Gastroesophageal sphincter (tissue), 4 donors: Measurements from ENCODE around the gene THBS2. TPM values are rescaled to one million over a fixed set of nuclear protein-coding genes. Genes with fewer than 3 reads are reported as not detected.
A peak's percentile ranks its signal among the peaks of the same experiment; 100 is the strongest.

ENCODE experiments used
- ATAC-seq: fragments of 150-250 bp; one replicate; pipeline ENCODE4 v1.9.1; 2016; ENCODE audit warnings: mild to moderate bottlenecking, moderate library complexity
- H3K27ac ChIP-seq, 4 donors: fragments of 200-600 bp; sonication (generic) in 3 of 4; 1 replicate in 3 of 4; 2 replicates in 1 of 4; pipeline ENCODE4 v1.5.1; 2016 to 2019
- H3K27me3 ChIP-seq: fragments of 200-600 bp; sonication (generic); one replicate; pipeline ENCODE4 v1.5.1; 2019
- H3K36me3 ChIP-seq, 2 donors: fragments of 200-600 bp; sonication (generic); one replicate each; pipeline ENCODE4 v1.5.1; 2019; ENCODE audit warnings: control low read depth in 1 of 2
- H3K4me1 ChIP-seq, 3 donors: fragments of 200-600 bp; sonication (generic); 1 replicate in 2 of 3; 2 replicates in 1 of 3; pipeline ENCODE4 v1.5.1; 2016 to 2019; ENCODE audit warnings: control low read depth in 2 of 3
- H3K4me3 ChIP-seq, 2 donors: fragments of 200-600 bp; sonication (generic); one replicate each; pipeline ENCODE4 v1.5.1; 2019; ENCODE audit warnings: mild to moderate bottlenecking in 1 of 2, moderate library complexity in 1 of 2
- H3K9me3 ChIP-seq, 3 donors: fragments of 200-600 bp; sonication (generic); one replicate each; pipeline ENCODE4 v1.5.1; 2017 to 2019; ENCODE audit warnings: control low read depth in 2 of 3
- EP300 ChIP-seq: sonication (generic); formaldehyde crosslinking; IDR thresholded peaks from one replicate; pipeline ENCODE4 v1.6.1; 2017; ENCODE audit warnings: antibody characterized with exemption, mild to moderate bottlenecking
- POLR2A ChIP-seq, 2 donors: fragments of 450-650 bp; IDR thresholded peaks; one replicate each; pipeline ENCODE4 v1.6.1; 2017; ENCODE audit warnings: antibody characterized with exemption in 2 of 2, mild to moderate bottlenecking in 2 of 2, moderate library complexity in 1 of 2
- POLR2AphosphoS5 ChIP-seq: sonication (generic); formaldehyde crosslinking; IDR thresholded peaks from one replicate; pipeline ENCODE4 v1.6.1; 2017; ENCODE audit warnings: antibody characterized with exemption
- WGBS, 2 donors: methylation state at CpG; one replicate each; pipeline ENCODE4 v1.1.5; 2018; ENCODE audit warnings: low coverage in 1 of 2; 5-methylcytosine and 5-hydroxymethylcytosine counted together
- total RNA-seq, 4 donors: library from RNA; depleted of rRNA; stranded (reverse); fragments of >200 nt; gene quantifications; one replicate each; pipeline ENCODE4 v1.1.0, GENCODE V29; 2016
- TF ChIP-seq, protein P1 (sequence below), 4 experiments: fragments of 200-600 bp in 2 of 4; fragments of 450-650 bp in 2 of 4; sonication (generic) in 1 of 4; IDR thresholded peaks; one replicate each; pipeline ENCODE4 v1.5.1; 2017 to 2019; ENCODE audit warnings: antibody characterized with exemption in 4 of 4, mild to moderate bottlenecking in 2 of 4, moderate library complexity in 2 of 4

Gene THBS2
- total RNA-seq, 4 donors from 2014 or later, result 21.5 to 41.9 (median 35.7) TPM

DNA sequence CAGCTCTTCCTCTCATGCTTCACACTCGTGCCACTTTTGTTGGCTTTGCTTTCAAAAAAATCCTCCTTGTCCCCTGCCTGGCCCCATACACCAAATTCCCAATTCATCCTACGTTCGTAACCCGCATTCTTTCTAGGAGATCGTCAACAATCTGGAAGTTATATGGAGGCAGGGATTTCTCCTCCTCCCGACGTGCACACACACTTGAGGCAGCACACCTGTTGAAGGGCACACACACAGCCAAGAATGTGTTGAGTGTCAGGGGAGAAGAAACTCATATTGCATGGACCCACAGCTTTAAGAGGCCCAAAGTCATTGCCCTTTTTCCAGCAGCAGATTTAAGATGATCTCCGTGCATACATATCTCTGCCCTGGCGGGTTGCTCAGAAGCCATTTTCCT lies 28.9 kb downstream of the THBS2 start:
- H3K4me3 ChIP-seq, result no peak overlapping the region
- H3K27me3 ChIP-seq, result no peaks in the 10 kb centered on the region
- TF ChIP-seq POLR2AphosphoS5, result no peak
- TF ChIP-seq, protein P1, sequence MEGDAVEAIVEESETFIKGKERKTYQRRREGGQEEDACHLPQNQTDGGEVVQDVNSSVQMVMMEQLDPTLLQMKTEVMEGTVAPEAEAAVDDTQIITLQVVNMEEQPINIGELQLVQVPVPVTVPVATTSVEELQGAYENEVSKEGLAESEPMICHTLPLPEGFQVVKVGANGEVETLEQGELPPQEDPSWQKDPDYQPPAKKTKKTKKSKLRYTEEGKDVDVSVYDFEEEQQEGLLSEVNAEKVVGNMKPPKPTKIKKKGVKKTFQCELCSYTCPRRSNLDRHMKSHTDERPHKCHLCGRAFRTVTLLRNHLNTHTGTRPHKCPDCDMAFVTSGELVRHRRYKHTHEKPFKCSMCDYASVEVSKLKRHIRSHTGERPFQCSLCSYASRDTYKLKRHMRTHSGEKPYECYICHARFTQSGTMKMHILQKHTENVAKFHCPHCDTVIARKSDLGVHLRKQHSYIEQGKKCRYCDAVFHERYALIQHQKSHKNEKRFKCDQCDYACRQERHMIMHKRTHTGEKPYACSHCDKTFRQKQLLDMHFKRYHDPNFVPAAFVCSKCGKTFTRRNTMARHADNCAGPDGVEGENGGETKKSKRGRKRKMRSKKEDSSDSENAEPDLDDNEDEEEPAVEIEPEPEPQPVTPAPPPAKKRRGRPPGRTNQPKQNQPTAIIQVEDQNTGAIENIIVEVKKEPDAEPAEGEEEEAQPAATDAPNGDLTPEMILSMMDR (IDR thresholded peaks at IDR 0.05), result no peak
- no peak for TF ChIP-seq EP300
- TF ChIP-seq POLR2A (IDR thresholded peaks at IDR 0.05), result no peak
- WGBS, 2 donors, result 76 to 85% methylated on average over 3 to 6 of the region's 9 CpGs
- H3K36me3 ChIP-seq, result peaks cover 0 to 61% of the 10 kb centered on the region in 2 donors
- no peak for ATAC-seq
- H3K9me3 ChIP-seq, result peaks cover 0 to 6% (median 0%) of the 10 kb centered on the region in 3 donors
- H3K27ac ChIP-seq, result peak overlapping the region in 1 of 4 donors; percentile 25
- peaks cover 0 to 6% (median 0%) of the 10 kb centered on the region in 3 donors for H3K4me1 ChIP-seq

DNA sequence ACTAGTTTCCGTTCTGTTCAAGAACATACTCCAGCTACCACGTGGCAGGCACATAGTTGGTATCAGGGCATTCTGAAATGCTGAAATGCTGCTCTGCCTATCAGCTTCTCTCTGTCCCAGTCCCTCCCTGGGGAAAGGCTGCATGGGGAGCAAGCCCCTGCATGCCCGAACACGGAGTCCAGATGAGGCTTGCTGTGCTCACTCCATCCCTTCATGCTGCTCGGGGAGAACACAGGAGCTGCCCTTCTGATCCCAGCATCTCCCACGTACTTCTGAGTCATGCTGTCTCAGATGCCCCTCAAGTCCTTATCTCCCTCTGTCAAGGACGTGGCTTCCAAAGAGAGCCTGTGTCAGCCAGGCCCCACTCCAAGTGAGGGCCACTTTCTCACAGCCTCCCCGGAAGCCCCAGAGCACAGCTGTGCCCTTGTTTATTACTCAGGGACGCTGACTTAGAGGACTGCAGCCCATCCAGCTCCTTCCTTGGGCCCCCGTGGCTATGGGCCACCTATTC lies 29.4 kb downstream of the THBS2 start:
- Histone ChIP-seq H3K36me3 (peaks cover 0 to 61% of the 10 kb centered on the region in 2 donors), H3K27me3 (no peaks in the 10 kb centered on the region), H3K9me3 (peaks cover 0 to 6% (median 0%) of the 10 kb centered on the region in 3 donors), H3K27ac (peak overlapping the region in 2 of 4 donors; percentile 1 to 25), H3K4me1 (peaks cover 0 to 2% (median 0%) of the 10 kb centered on the region in 3 donors), H3K4me3 (no peak overlapping the region)
- ATAC-seq, result peak; percentile 31
- 34 to 48% methylated on average over 2 to 10 of the region's 10 CpGs for WGBS, 2 donors
- TF ChIP-seq POLR2AphosphoS5 (no peak), EP300 (no peak), POLR2A (IDR thresholded peaks at IDR 0.05) (no peak)
- TF ChIP-seq, protein P1 (IDR thresholded peaks at IDR 0.05), result no peak

DNA sequence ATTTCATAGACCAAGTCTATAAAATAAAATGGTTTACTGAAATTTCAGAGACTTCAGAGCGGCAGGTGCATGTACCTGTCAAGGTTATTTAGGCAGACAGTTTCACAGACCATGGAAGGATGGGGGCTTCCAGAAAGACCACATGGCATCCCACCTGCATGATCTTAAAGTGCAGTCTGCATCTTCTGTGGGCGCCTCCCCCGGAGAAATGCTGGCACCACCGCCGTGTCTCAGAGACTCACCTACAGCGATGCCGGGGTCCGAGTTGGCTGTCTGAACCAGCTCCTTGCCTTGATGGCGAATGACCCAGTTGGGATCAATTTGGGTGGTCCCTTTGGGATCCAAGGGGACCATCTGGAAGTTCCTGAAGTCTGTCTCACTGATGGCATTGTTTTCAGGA lies 30.6 kb downstream of the THBS2 start:
- Histone ChIP-seq H3K36me3 (peaks cover 0 to 55% of the 10 kb centered on the region in 2 donors), H3K9me3 (peaks cover 0 to 6% (median 0%) of the 10 kb centered on the region in 3 donors), H3K27me3 (no peaks in the 10 kb centered on the region), H3K4me3 (no peak overlapping the region), H3K27ac (no peak overlapping the region), H3K4me1 (no peaks in the 10 kb centered on the region)
- WGBS, 2 donors, result 100% methylated on average over 1 of the region's 9 CpGs; no CpG with 5 or more reads in 1 of the 2 donors
- ATAC-seq, result no peak
- TF ChIP-seq, protein P1 (IDR thresholded peaks at IDR 0.05), result no peak
- TF ChIP-seq POLR2AphosphoS5 (no peak), POLR2A (IDR thresholded peaks at IDR 0.05) (no peak), EP300 (no peak)

DNA sequence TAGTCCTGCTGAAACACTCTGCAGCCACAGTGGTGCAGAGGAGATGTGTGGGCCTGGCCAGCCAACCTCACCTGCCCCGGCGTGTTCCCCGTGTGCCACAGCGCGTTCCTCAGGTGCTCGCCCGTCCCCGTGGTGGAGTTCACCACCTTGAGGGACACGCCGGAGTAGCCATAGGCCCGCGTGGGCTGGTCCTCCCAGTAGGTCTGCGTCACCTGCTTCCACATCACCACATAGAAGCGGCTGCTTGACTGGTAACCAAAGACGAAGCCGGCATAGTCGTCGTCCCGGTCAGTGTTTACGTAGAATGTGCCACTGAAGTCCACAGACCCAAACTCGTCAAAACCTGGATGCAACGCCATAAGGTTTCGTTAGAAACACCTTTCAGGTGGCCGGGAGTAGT lies 31.5 kb downstream of the THBS2 start:
- Histone ChIP-seq H3K27me3 (no peaks in the 10 kb centered on the region), H3K9me3 (peaks cover 0 to 6% (median 0%) of the 10 kb centered on the region in 3 donors), H3K27ac (no peak overlapping the region), H3K36me3 (peaks cover 0 to 47% of the 10 kb centered on the region in 2 donors), H3K4me1 (no peaks in the 10 kb centered on the region), H3K4me3 (no peak overlapping the region)
- TF ChIP-seq POLR2AphosphoS5 (no peak), EP300 (no peak), POLR2A (IDR thresholded peaks at IDR 0.05) (no peak)
- TF ChIP-seq, protein P1 (IDR thresholded peaks at IDR 0.05), result no peak
- WGBS, 2 donors, result 93% methylated on average over 8 to 9 of the region's 24 CpGs
- no peak for ATAC-seq

DNA sequence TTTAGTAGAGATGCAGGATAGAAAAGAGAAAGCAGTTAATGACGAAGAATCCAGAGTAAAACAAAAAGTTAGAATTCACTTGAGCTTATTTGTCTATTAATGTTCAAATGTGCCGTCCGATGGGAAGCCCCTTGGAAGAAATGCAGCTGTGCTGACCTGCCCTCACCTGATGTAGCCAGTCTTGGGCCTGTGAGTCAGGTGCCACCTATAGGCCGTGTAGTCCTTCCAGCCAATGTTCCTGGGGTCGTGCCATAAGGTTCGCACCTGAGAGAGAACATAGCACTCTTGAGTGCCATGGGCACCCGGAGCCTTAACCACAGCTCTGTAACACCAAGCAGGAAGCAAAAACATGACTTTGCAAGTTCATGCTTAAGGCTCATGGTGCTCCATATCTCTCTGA lies 32.4 kb downstream of the THBS2 start:
- H3K36me3 ChIP-seq, result peaks cover 0 to 38% of the 10 kb centered on the region in 2 donors
- H3K4me1 ChIP-seq, result no peaks in the 10 kb centered on the region
- no peak overlapping the region for H3K27ac ChIP-seq
- no peak for ATAC-seq
- WGBS, 2 donors, result 88 to 96% methylated on average over 4 to 6 of the region's 7 CpGs
- TF ChIP-seq POLR2A (IDR thresholded peaks at IDR 0.05) (no peak), POLR2AphosphoS5 (no peak), EP300 (no peak)
- TF ChIP-seq, protein P1 (IDR thresholded peaks at IDR 0.05), result no peak
- no peaks in the 10 kb centered on the region for H3K27me3 ChIP-seq
- H3K9me3 ChIP-seq, result peaks cover 0 to 6% (median 0%) of the 10 kb centered on the region in 3 donors
- H3K4me3 ChIP-seq, result no peak overlapping the region
